H1 (cell line): Measurements from ENCODE around the gene SFXN2. TPM values are rescaled to one million over a fixed set of nuclear protein-coding genes. Genes with fewer than 3 reads are reported as not detected.
A peak's percentile ranks its signal among the peaks of the same experiment; 100 is the strongest.

Experiments used
- CTCF ChIA-PET: fragments of 300-600 bp; sonication (Branson Sonifier 250); formaldehyde crosslinking; loops from one replicate; lab custom pipeline; 2021; ENCODE audit not compliant: partially characterized antibody; lab: Charles Lee
- POLR2A ChIA-PET: fragments of 300-600 bp; sonication (Branson Sonifier 250); formaldehyde crosslinking; loops from one replicate; lab custom pipeline; 2021; ENCODE audit warnings: inconsistent platforms; ENCODE audit not compliant: partially characterized antibody; lab: Charles Lee
- DNase-seq, 2 experiments: peaks; one replicate each; pipeline versions ENCODE4 v3.0.0 to v3.0.0-alpha.2; 2010 to 2022; ENCODE audit warnings: low spot score in 2 of 2, low read depth in 1 of 2, mixed read lengths in 1 of 2
- FAIRE-seq: peaks from 2 replicates; lab custom pipeline; 2011; peaks lifted over from hg19 to GRCh38; lab: Jason Lieb, UNC
- H2AFZ ChIP-seq: 2 replicates; pipeline ENCODE4 v1.8.1; 2012; ENCODE audit warnings: low read length, inconsistent platforms
- H2AK5ac ChIP-seq: 2 replicates; pipeline ENCODE4 v1.6.1; 2013; ENCODE audit warnings: low read depth, low read length
- H2BK120ac ChIP-seq: replicated peaks from 2 replicates; pipeline ENCODE3; 2013; ENCODE audit warnings: low read depth, low read length, inconsistent platforms
- H2BK12ac ChIP-seq: 2 replicates; pipeline ENCODE4 v1.6.1; 2013; ENCODE audit warnings: low read depth, low read length
- H2BK15ac ChIP-seq: 2 replicates; pipeline ENCODE4 v1.6.1; 2013; ENCODE audit warnings: low read length
- H2BK20ac ChIP-seq: 2 replicates; pipeline ENCODE4 v1.6.1; 2013; ENCODE audit warnings: low read length
- H2BK5ac ChIP-seq: 2 replicates; pipeline ENCODE4 v1.6.1; 2013; ENCODE audit warnings: low read depth, low read length
- H3K14ac ChIP-seq: 2 replicates; pipeline ENCODE4 v1.6.1; 2013; ENCODE audit warnings: inconsistent platforms; ENCODE audit not compliant: insufficient read length
- H3K18ac ChIP-seq: 2 replicates; pipeline ENCODE4 v1.6.1; 2013; ENCODE audit warnings: low read length; ENCODE audit errors: extremely low read depth
- H3K23ac ChIP-seq: 2 replicates; pipeline ENCODE4 v1.6.1; 2013; ENCODE audit warnings: inconsistent platforms; ENCODE audit not compliant: insufficient read length
- H3K23me2 ChIP-seq: 2 replicates; pipeline ENCODE4 v1.6.1; 2013; ENCODE audit warnings: low read depth, low read length
- H3K27ac ChIP-seq: 2 replicates; pipeline ENCODE4 v1.6.1; 2011; ENCODE audit warnings: low read depth, low read length, inconsistent platforms
- H3K27me3 ChIP-seq, 4 experiments: replicated peaks in 1 of 4; 1 replicate in 1 of 4; 2 replicates in 3 of 4; pipeline versions ENCODE4 v1.6.1 to v1.8.1; 2011 to 2013; ENCODE audit warnings: low read length in 3 of 4, mild to moderate bottlenecking in 3 of 4, inconsistent platforms in 2 of 4, mixed read lengths in 2 of 4, moderate library complexity in 1 of 4; ENCODE audit not compliant: control insufficient read depth in 3 of 4, insufficient read depth in 3 of 4; ENCODE audit errors: extremely low read depth in 1 of 4
- H3K36me3 ChIP-seq, 4 experiments: 2 replicates each; pipeline versions ENCODE4 v1.6.1 to v1.8.1; 2011 to 2013; ENCODE audit warnings: mild to moderate bottlenecking in 4 of 4, low read length in 3 of 4, moderate library complexity in 2 of 4, control low read depth in 1 of 4, inconsistent platforms in 1 of 4; ENCODE audit not compliant: insufficient read depth in 4 of 4, control insufficient read depth in 2 of 4
- H3K4ac ChIP-seq: replicated peaks from 2 replicates; pipeline ENCODE3; 2013; ENCODE audit warnings: low read length, low read depth, mixed read lengths, inconsistent platforms; ENCODE audit not compliant: insufficient read length
- H3K4me1 ChIP-seq, 4 experiments: replicated peaks in 1 of 4; 1 replicate in 1 of 4; 2 replicates in 3 of 4; pipeline versions ENCODE4 v1.6.1 to v1.8.1; 2011 to 2013; ENCODE audit warnings: low read length in 3 of 4, inconsistent platforms in 2 of 4, mixed read lengths in 1 of 4; ENCODE audit not compliant: insufficient read depth in 4 of 4, control insufficient read depth in 3 of 4
- H3K4me2 ChIP-seq, 2 experiments: 2 replicates each; pipeline versions ENCODE4 v1.6.1 to v1.8.1; 2011 to 2013; ENCODE audit warnings: low read depth in 2 of 2, low read length in 2 of 2, control low read depth in 1 of 2, inconsistent platforms in 1 of 2, mild to moderate bottlenecking in 1 of 2; ENCODE audit not compliant: insufficient read depth in 1 of 2
- H3K4me3 ChIP-seq, 4 experiments: fragments of 200-600, 300-600 bp in 1 of 4; sonication (generic), shearing (Covaris generic), sonication (Bioruptor Twin) in 1 of 4; 2 replicates each; pipeline versions ENCODE4 v1.5.1 to v1.8.1; 2011 to 2016; ENCODE audit warnings: low read length in 4 of 4, low read depth in 3 of 4, control low read depth in 2 of 4, inconsistent platforms in 2 of 4, mild to moderate bottlenecking in 2 of 4, mixed read lengths in 1 of 4, moderate library complexity in 1 of 4; ENCODE audit not compliant: insufficient read depth in 2 of 4; ENCODE audit errors: extremely low read depth in 1 of 4
- H3K56ac ChIP-seq: replicated peaks from 2 replicates; pipeline ENCODE3; 2013; ENCODE audit warnings: low read depth, mild to moderate bottlenecking, mixed read lengths, low read length, inconsistent platforms; ENCODE audit not compliant: insufficient read length
- H3K79me1 ChIP-seq: 2 replicates; pipeline ENCODE4 v1.6.1; 2013; ENCODE audit warnings: low read depth, low read length, control low read depth
- H3K79me2 ChIP-seq, 2 experiments: 2 replicates each; pipeline versions ENCODE4 v1.6.1 to v1.8.1; 2012 to 2013; ENCODE audit warnings: low read length in 2 of 2, mild to moderate bottlenecking in 2 of 2, inconsistent platforms in 1 of 2; ENCODE audit not compliant: insufficient read depth in 2 of 2, control insufficient read depth in 1 of 2
- H3K9ac ChIP-seq, 4 experiments: replicated peaks in 1 of 4; 1 replicate in 1 of 4; 2 replicates in 3 of 4; pipeline versions ENCODE4 v1.6.1 to v1.8.1; 2011 to 2013; ENCODE audit warnings: low read depth in 3 of 4, low read length in 3 of 4, control low read depth in 2 of 4, mild to moderate bottlenecking in 2 of 4, moderate library complexity in 2 of 4, inconsistent platforms in 1 of 4; ENCODE audit errors: extremely low read depth in 1 of 4
- H3K9me3 ChIP-seq, 2 experiments: 2 replicates each; pipeline versions ENCODE4 v1.6.1 to v1.8.1; 2012 to 2013; ENCODE audit warnings: mild to moderate bottlenecking in 2 of 2, moderate library complexity in 2 of 2, control low read depth in 1 of 2, inconsistent platforms in 1 of 2, low read depth in 1 of 2, low read length in 1 of 2, mixed read lengths in 1 of 2; ENCODE audit not compliant: insufficient read depth in 2 of 2
- H4K20me1 ChIP-seq, 2 experiments: replicated peaks in 1 of 2; 2 replicates each; pipeline versions ENCODE3 to v1.8.1; 2011 to 2013; ENCODE audit warnings: inconsistent platforms in 2 of 2, low read length in 2 of 2, mild to moderate bottlenecking in 1 of 2; ENCODE audit not compliant: insufficient read depth in 2 of 2, control insufficient read depth in 1 of 2
- H4K5ac ChIP-seq: 2 replicates; pipeline ENCODE4 v1.6.1; 2013; ENCODE audit warnings: low read length, low read depth, mixed read lengths, inconsistent platforms; ENCODE audit not compliant: insufficient read length
- H4K8ac ChIP-seq: 2 replicates; pipeline ENCODE4 v1.8.0; 2013; ENCODE audit warnings: mild to moderate bottlenecking, moderate library complexity, low read length, inconsistent platforms; ENCODE audit not compliant: insufficient read depth; ENCODE audit errors: extremely low read depth
- H4K91ac ChIP-seq: replicated peaks from 2 replicates; pipeline ENCODE3; 2013; ENCODE audit warnings: low read length, mixed read lengths, inconsistent platforms; ENCODE audit not compliant: insufficient read length
- CTCF ChIP-seq, 3 experiments: IDR thresholded peaks; 1 replicate in 2 of 3; 2 replicates in 1 of 3; pipeline versions ENCODE4 v1.5.1 to v1.6.1; 2011; ENCODE audit warnings: low read length in 3 of 3, mild to moderate bottlenecking in 3 of 3, inconsistent platforms in 2 of 3, low read depth in 1 of 3, moderate library complexity in 1 of 3; ENCODE audit not compliant: insufficient read depth in 1 of 3; ENCODE audit errors: control extremely low read depth in 1 of 3
- SRF ChIP-seq: IDR thresholded peaks from 2 replicates; pipeline ENCODE4 v1.6.1; 2011; ENCODE audit warnings: mild to moderate bottlenecking, low read depth, low read length, moderate library complexity
- WGBS, 2 experiments: shearing (Covaris generic) in 1 of 2; methylation state at CpG; one replicate each; pipeline versions ENCODE4 v1.1.6 to v1.1.7; 2013 to 2015; ENCODE audit warnings: low lambda C conversion rate in 2 of 2, mixed read lengths in 2 of 2, inconsistent platforms in 1 of 2, low coverage in 1 of 2, missing lambda C conversion rate in 1 of 2; ENCODE audit not compliant: insufficient replicate concordance in 2 of 2, insufficient coverage in 1 of 2, insufficient read length in 1 of 2; ENCODE audit errors: extremely low coverage in 1 of 2, missing lambda C conversion rate in 1 of 2; 5-methylcytosine and 5-hydroxymethylcytosine counted together
- polyA plus RNA-seq, 7 experiments: library from polyadenylated mRNA; depleted of rRNA in 3 of 7; stranded (reverse) in 5 of 7; unstranded in 2 of 7; fragments of >200 nt in 5 of 7; fragments of 200-250 nt in 2 of 7; gene quantifications; 1 replicate in 5 of 7; 2 replicates in 1 of 7; 4 replicates in 1 of 7; pipeline versions ENCODE4 v1.2.1 to v1.2.3, GENCODE V29; 2011 to 2013; ENCODE audit warnings: missing spikeins in 2 of 7, mixed read lengths in 2 of 7
- total RNA-seq: library from RNA; stranded (reverse); fragmentation: NEBNext Ultra II Directional; extraction: Animal tissue kit (Norgen Biotek cat#: 25700); gene quantifications from 2 replicates; pipeline ENCODE4 v1.2.1, GENCODE V29; 2021

SFXN2 gene
- total and polyA plus RNA-seq, 2 of the 8 experiments (the other 6 are each of a cell fraction or from before 2014, with no cell fraction given): 20.5 to 23.5 TPM

- no peak for FAIRE-seq
- Histone ChIP-seq H2BK12ac (no peak overlapping the region), H3K56ac (no peak overlapping the region), H3K23me2 (no peaks in the 10 kb centered on the region), H3K18ac (no peak overlapping the region), H4K20me1 (no peaks in the 10 kb centered on the region), H3K79me2 (no peaks in the 10 kb centered on the region), H2AK5ac (no peak overlapping the region), H3K9ac (no peak overlapping the region), H3K36me3 (peaks cover 0 to 12% (median 5%) of the 10 kb centered on the region in 4 experiments; a peak in 4 of 8 replicates), H3K4ac (no peak overlapping the region), H3K27me3 (no peaks in the 10 kb centered on the region)
- ChIA-PET POLR2A (interaction anchor here (0.6 to 1.2 kb wide), 4 partner anchors 8 to 130 kb away, joined by 3 to 5 read pairs (median 3); no protein-coding TSS in a partner anchor), CTCF (interaction anchor here (1.1 to 3.0 kb wide), 2 partner anchors 13 to 15 kb away, joined by 3 to 11 read pairs; no protein-coding TSS in a partner anchor)
- WGBS, 2 experiments: 83% methylated on average over 7 of the region's 7 CpGs; no CpG with 5 or more reads in 1 of the 2 experiments
- TF ChIP-seq SRF: no peak
- 0 out of 4 replicates have a peak, but pooled peaks of 1 of the 3 experiments have one; percentile 6 for TF ChIP-seq CTCF (IDR thresholded peaks at IDR 0.05; ENCODE audit: control extremely low read depth in 1 of 3, insufficient read depth in 1 of 3, low read depth in 1 of 3, low read length in 3 of 3)
- TF ChIP-seq, all 59 proteins: peak for 1
- Histone ChIP-seq H4K8ac (no peak overlapping the region), H2BK5ac (no peak overlapping the region), H3K14ac (no peak overlapping the region), H3K27ac (no peak overlapping the region), H3K23ac (no peak overlapping the region), H3K4me2 (no peak overlapping the region), H4K5ac (no peak overlapping the region), H2BK15ac (no peak overlapping the region), H2BK120ac (no peak overlapping the region), H3K4me3 (no peak overlapping the region), H3K79me1 (no peaks in the 10 kb centered on the region), H3K9me3 (no peaks in the 10 kb centered on the region), H2BK20ac (no peak overlapping the region), H3K4me1 (peaks cover 8 to 17% (median 12%) of the 10 kb centered on the region in 4 experiments), H4K91ac (no peak overlapping the region), H2AFZ (no peak overlapping the region)
- DNase-seq: no peak
These were observed 32.0 kb upstream of the SFXN2 start for GRCh38 chr10:102682416-102682815.
